Measurements from ENCODE around the gene UCMA. TPM values are rescaled to one million over a fixed set of nuclear protein-coding genes. Genes with fewer than 3 reads are reported as not detected.

Gene UCMA
- total RNA-seq, 3 donors from 2014 or later: not detected

DNA sequence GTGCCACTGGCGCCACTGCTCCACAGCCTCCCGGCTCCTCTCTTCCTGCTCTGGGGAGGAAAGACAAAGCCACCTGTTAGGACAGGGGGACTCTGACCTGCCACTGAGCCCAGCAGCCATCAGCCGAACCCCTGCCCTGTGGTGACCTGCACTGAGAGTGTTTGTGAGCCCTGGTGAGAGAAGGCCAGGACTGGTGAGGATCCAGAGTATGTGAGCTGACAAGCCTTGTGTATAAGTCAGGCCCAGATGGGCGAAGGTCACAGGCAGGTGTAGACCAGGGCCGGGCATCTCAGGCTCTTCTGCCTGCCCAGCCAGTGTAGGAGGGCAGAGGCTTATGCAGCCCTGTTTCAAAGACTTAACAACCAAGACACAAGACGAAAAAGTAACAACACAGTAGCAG lies 12.0 kb downstream of the UCMA start:
- H3K9me3 Mint-ChIP-seq: no peaks in the 10 kb centered on the region

DNA sequence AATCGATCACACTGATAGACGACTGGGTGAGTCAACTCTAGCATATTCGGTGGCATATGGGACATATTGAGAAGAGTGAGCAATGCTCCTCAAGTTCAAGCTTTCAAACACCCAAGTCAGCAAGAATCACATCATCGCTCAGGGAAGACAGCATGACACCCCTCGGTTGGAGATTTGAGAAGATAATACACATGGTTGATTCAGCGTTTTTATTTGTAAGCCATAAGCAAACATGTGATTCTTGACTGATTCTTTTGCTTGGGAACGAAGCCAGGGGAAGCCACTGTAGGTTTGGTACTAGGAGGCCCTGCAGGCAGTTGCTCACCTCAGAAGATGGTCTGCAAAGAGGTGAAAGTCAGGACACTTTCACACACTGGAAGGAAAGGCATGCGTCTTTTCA lies 12.6 kb downstream of the UCMA start:
- H3K27me3 Mint-ChIP-seq (ENCODE audit: low read depth): no peaks in the 10 kb centered on the region
- H3K9me3 Mint-ChIP-seq: no peaks in the 10 kb centered on the region
- no peaks in the 10 kb centered on the region for H3K36me3 Mint-ChIP-seq (ENCODE audit: insufficient read depth)
- ATAC-seq (no peak), DNase-seq (no peak)
- no peaks in the 10 kb centered on the region for H3K4me1 Mint-ChIP-seq (ENCODE audit: low read depth)
- H3K4me3 Mint-ChIP-seq: no peak overlapping the region

More for the DNA sequence above, 12.0 kb downstream of the UCMA start:
- no peak overlapping the region for H3K4me3 Mint-ChIP-seq
- no peaks in the 10 kb centered on the region for H3K4me1 Mint-ChIP-seq (ENCODE audit: low read depth)
- H3K27me3 Mint-ChIP-seq (ENCODE audit: low read depth): no peaks in the 10 kb centered on the region
- H3K36me3 Mint-ChIP-seq (ENCODE audit: insufficient read depth): no peaks in the 10 kb centered on the region
- no peak for DNase-seq
- no peak for ATAC-seq

DNA sequence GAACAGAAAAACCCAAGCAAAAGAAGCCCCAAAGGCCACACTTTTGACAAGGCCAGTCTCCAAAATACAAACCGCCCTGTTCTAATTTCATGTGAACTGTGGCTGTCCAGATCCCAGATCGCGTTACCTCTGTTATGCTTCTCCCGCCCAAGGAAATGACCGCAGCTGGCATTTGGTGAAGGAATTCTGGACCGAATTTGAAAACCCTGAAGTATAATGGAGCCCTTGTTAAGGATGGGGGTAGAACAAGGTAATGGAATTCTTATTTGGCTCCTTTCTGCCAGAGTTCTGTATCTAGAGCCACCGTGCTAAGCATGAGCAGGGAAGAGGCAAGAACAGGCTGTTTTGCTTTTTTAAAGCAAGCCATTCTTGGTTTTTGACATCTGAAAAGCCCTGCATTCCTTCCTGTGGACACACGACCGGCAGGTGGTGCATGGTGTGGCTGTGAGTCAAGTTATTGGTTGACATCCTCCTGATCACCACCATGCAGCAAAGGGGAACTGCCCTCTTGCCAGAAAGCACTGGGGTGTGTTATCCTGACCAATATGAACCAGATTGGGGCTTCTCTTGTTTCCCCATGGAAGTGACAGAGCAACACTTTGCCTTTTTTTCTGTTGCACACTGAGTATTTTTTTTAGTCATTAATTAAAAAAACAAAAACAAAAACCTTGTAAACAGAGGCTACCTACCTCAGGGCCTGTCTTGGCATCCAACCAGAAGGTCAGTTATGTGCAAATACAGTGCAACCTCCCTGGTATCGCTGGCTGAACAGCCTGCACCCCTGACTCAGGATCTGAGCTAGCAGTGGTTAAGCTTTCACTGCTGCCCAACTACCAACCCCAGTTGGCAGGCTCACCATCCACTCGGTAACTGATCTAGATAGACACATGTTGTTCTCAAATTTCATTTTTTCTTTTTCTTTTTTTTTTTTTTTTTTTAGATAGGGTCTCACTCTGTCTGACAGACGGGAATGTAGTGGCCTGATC lies 14.2 kb downstream of the UCMA start:
- no peak for ATAC-seq
- no peaks in the 10 kb centered on the region for H3K36me3 Mint-ChIP-seq (ENCODE audit: insufficient read depth)
- DNase-seq: no peak
- no peaks in the 10 kb centered on the region for H3K27me3 Mint-ChIP-seq (ENCODE audit: low read depth)
- H3K4me1 Mint-ChIP-seq (ENCODE audit: low read depth): no peaks in the 10 kb centered on the region
- H3K9me3 Mint-ChIP-seq: no peaks in the 10 kb centered on the region
- no peak overlapping the region for H3K4me3 Mint-ChIP-seq

DNA sequence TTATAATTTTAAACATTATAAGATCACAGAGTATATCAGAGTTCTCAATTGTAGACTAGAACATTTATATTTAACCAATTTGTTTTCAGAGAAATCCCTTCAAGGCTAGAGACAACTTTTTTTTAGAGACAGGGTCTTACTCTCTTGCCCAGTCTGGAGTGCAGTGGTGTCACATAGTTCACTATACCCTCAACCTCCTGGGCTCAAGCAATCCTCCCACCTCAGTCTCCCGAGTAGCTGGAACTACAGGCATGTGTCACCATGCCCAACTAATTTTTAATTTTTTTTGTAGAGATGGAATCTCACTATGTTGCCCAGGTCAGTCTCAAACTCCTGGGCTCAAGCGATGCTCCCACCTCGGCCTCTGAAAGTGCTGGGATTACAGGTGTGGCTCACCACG lies 15.3 kb downstream of the UCMA start:
- ATAC-seq (no peak), DNase-seq (no peak)
- Mint-ChIP-seq H3K27me3 (ENCODE audit: low read depth) (no peaks in the 10 kb centered on the region), H3K9me3 (no peaks in the 10 kb centered on the region), H3K4me3 (no peak overlapping the region), H3K4me1 (ENCODE audit: low read depth) (no peaks in the 10 kb centered on the region), H3K36me3 (ENCODE audit: insufficient read depth) (no peaks in the 10 kb centered on the region)

DNA sequence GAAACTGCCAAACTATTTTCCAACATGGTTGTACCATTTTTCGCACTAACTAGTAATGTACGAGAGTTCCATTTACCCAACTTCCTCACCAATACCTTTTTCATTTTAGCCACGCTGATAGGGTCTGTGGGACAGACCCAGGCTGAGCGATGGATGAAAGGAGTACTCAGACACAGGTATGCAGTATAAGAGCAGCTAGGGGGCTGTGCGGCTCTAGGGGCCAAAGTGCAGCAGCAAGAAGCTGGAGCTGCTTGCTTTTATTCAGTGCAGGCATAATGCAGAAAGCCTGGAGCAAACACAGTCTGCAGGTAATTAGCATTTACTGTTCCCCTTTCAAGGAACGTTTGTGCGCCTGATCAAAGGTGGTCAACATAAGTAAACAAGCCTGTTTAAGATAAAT lies 21.0 kb downstream of the UCMA start:
- Mint-ChIP-seq H3K4me1 (ENCODE audit: low read depth) (no peaks in the 10 kb centered on the region), H3K4me3 (no peak overlapping the region), H3K9me3 (no peaks in the 10 kb centered on the region), H3K36me3 (ENCODE audit: insufficient read depth) (no peaks in the 10 kb centered on the region), H3K27me3 (ENCODE audit: low read depth) (no peaks in the 10 kb centered on the region)
- ATAC-seq (no peak), DNase-seq (no peak)

DNA sequence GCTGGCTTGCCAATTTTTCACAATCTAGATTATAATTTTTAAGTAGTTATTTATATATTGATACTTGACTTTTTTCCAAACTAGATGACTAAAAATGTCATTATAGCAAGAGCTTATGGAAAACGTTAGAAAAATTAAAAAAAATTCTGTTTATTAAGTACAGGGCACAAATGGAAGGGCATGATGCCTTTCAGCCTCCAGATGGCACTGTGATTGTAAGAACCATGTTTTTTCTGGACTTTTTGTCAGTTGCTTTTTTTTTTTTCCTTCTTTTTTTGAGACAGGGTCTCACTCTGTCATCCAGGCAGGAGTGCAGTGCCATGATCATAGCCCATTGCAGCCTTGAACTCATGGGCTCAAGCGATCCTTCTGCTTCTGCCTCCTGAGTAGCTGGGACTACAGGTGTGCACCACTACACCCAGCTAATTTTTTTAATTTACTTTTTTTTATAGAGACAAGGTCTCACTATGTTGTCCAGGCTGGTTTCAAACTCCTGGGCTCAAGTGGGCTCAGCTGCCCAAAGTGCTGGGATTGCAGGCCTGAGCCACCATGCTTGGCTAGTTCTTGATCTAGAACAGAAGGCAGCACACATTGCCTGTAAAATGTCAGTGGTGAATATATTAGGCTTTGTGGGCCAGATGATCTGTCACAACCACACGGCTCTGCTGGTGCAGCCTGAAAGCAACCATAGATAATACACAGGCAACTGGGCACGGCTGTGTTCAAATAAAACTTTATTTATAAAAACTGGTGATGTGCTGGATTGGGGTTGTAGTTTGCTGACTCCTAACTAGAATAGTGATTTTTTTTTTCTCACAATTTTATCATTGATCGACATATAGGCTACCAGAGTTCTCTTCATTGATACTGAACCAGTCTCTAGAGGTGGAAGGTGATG lies 27.4 kb downstream of the UCMA start:
- H3K27me3 Mint-ChIP-seq (ENCODE audit: low read depth): no peaks in the 10 kb centered on the region
- H3K36me3 Mint-ChIP-seq (ENCODE audit: insufficient read depth): no peaks in the 10 kb centered on the region
- H3K9me3 Mint-ChIP-seq: no peaks in the 10 kb centered on the region
- ATAC-seq (no peak), DNase-seq (no peak)
- no peaks in the 10 kb centered on the region for H3K4me1 Mint-ChIP-seq (ENCODE audit: low read depth)
- no peak overlapping the region for H3K4me3 Mint-ChIP-seq

DNA sequence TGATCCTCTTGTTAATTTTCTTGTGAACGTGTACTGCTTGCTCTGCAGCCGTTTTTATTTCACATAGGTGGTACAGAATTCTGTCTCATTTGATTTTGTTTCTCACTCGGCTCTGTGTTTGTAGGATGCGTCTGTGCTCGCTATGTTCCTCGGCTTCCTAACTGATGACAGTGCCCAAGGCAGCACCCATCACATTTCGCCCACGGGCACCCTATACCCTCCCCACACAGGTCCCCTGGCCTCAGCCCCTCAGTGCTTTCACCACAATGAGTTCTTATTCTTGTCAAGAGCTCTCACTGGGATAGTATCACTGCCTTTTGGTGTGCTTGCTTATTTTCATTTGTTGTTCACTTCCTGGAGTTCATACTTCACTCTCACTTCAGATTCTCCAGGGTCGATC lies 28.1 kb downstream of the UCMA start:
- ATAC-seq: no peak
- no peak overlapping the region for H3K4me3 Mint-ChIP-seq
- H3K36me3 Mint-ChIP-seq (ENCODE audit: insufficient read depth): no peaks in the 10 kb centered on the region
- no peaks in the 10 kb centered on the region for H3K27me3 Mint-ChIP-seq (ENCODE audit: low read depth)
- H3K9me3 Mint-ChIP-seq: no peaks in the 10 kb centered on the region
- no peaks in the 10 kb centered on the region for H3K4me1 Mint-ChIP-seq (ENCODE audit: low read depth)
- DNase-seq: no peak

DNA sequence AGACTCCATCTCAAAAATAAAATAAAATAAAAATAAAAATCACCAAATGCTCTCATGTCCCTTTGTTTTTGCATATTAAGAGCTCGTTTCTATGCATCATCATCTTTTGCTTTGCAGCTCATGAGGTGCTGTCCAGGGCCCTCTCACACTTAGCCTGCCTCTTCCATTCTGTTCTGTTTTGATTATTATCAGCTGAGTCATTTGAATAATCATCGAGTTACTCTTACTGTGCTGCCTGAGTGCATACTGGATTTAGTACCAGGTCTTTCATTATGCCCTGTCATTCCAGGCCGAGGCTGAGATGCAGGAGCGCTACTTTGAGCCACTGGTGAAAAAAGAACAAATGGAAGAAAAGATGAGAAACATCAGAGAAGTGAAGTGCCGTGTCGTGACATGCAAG lies 33.0 kb downstream of the UCMA start:
- Mint-ChIP-seq H3K27me3 (ENCODE audit: low read depth) (no peaks in the 10 kb centered on the region), H3K9me3 (no peaks in the 10 kb centered on the region), H3K36me3 (ENCODE audit: insufficient read depth) (no peaks in the 10 kb centered on the region), H3K4me1 (ENCODE audit: low read depth) (no peaks in the 10 kb centered on the region), H3K4me3 (no peak overlapping the region)
- ATAC-seq: no peak
- DNase-seq: no peak

DNA sequence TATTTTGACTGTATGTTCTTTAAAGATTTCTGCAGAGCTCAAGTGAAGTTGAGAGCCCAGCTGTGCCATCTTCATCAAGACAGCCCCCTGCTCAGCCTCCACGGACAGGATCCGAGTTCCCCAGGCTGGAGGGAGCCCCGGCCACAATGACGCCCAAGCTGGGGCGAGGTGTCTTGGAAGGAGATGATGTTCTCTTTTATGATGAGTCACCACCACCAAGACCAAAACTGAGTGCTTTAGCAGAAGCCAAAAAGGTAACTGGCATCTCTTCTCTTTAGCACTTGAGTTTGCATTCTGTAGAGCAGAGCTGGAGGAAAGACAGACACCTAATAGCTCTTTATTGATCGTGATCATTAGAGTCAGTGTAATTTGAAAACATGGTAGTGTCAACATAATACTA lies 39.2 kb downstream of the UCMA start:
- H3K36me3 Mint-ChIP-seq (ENCODE audit: insufficient read depth): peaks cover 2% of the 10 kb centered on the region
- H3K4me3 Mint-ChIP-seq: no peak overlapping the region
- H3K4me1 Mint-ChIP-seq (ENCODE audit: low read depth): no peaks in the 10 kb centered on the region

DNA sequence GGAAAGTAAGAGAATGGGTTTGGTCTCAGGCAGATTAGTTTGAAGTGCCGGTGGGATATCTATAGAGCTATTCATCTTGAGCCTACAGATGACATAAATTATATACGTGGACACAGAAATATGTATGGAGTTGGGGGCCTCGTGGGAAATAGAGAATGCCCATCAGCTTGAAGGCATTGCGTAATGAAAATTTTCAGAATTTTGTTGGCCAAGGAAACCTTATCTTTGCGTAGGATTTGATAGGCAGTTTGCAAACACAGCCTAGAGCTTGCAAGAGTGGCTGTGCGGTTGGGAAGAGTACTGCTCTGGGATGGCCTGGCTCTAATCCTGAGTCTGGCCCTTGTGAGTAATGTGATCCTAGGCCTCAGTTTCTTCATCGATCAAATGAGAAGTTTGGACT lies 40.5 kb downstream of the UCMA start:
- Mint-ChIP-seq H3K36me3 (ENCODE audit: insufficient read depth) (peaks cover 2% of the 10 kb centered on the region), H3K4me1 (ENCODE audit: low read depth) (no peaks in the 10 kb centered on the region), H3K4me3 (no peak overlapping the region), H3K9me3 (no peaks in the 10 kb centered on the region), H3K27me3 (ENCODE audit: low read depth) (no peaks in the 10 kb centered on the region)
- DNase-seq: no peak
- ATAC-seq: no peak

More for the DNA sequence above, 39.2 kb downstream of the UCMA start:
- no peaks in the 10 kb centered on the region for H3K27me3 Mint-ChIP-seq (ENCODE audit: low read depth)
- no peaks in the 10 kb centered on the region for H3K9me3 Mint-ChIP-seq
- ATAC-seq (no peak), DNase-seq (no peak)

DNA sequence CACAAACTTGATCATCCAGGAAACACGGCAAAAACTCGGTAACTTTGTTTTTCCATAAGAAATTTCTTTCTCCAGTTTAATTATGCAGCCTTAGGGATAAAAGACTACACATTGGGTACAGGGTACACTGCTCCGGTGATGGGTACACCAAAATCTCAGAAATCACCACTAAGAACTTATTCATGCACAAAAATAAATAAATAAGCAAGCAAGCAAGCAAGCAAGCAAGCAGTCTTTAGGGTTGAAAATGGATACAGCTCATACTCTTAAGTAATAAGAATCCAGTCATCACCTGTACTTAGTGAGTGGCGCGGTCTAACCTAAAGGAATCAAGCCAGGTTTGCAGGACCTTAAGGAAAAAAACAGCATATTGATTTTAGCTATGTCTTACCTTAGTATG lies 42.8 kb downstream of the UCMA start:
- peaks cover 4% of the 10 kb centered on the region for H3K9me3 Mint-ChIP-seq
- ATAC-seq (no peak), DNase-seq (no peak)
- no peak overlapping the region for H3K4me3 Mint-ChIP-seq
- no peaks in the 10 kb centered on the region for H3K4me1 Mint-ChIP-seq (ENCODE audit: low read depth)
- H3K27me3 Mint-ChIP-seq (ENCODE audit: low read depth): no peaks in the 10 kb centered on the region
- peaks cover 5% of the 10 kb centered on the region for H3K36me3 Mint-ChIP-seq (ENCODE audit: insufficient read depth)

DNA sequence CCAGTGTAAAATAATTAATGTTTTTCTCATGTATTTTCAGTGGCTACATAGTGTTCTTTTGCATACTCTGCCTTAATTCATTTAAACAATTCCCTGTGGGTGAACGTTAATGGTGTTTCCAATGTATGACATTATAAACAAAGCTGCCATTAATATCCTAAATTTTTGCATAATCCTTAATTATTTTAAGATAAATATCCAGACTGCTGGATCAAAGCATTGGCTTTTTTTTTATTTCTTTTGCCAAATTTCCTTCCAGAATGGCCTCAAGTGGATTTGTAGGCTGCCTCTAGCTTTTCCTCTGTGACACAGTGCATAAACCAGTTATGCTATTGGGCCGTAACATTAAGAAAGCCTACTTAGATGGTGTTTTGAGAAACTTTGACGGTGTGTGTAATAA lies 43.4 kb downstream of the UCMA start:
- Mint-ChIP-seq H3K27me3 (ENCODE audit: low read depth) (no peaks in the 10 kb centered on the region), H3K4me3 (no peak overlapping the region), H3K9me3 (peaks cover 4% of the 10 kb centered on the region), H3K4me1 (ENCODE audit: low read depth) (no peaks in the 10 kb centered on the region), H3K36me3 (ENCODE audit: insufficient read depth) (peaks cover 5% of the 10 kb centered on the region)
- ATAC-seq (no peak), DNase-seq (no peak)

DNA sequence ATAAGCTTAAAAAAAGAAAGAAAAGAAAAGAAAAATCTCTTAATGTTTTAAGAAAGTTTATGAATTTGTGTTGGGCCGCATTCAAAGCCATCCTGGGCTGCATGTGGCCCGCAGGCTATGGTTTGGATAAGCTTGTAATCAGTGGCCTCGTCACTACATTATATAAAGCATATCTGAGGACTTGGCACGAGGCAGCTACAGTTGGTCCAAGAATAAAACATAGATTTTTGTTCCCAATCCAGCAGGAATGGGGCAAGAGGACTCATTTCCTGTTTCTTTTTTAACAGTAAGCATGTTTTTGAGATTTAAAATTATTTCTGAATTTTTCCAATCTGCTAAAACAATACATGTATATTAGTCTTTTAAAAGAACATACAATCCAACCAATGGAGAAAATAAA lies 44.2 kb downstream of the UCMA start:
- no peak overlapping the region for H3K4me3 Mint-ChIP-seq

DNA sequence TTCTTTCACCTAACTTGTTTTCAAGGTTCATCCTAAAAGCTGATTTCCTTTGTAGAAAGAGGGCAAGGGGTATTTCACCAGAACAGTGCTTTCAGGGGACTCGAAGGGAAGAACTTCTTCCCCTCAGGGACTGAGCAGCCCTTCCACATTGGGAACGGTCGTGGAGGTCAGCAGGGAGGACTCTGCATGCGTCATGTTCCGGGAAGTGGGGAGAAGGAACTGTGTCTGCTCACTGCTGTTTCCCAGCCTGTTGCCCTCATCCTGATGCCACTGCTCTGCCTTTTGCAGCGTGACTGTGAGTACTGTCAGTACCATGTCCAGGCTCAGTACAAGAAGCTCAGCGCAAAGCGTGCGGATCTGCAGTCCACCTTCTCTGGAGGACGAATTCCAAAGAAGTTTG lies 45.6 kb downstream of the UCMA start:
- ATAC-seq: no peak
- Mint-ChIP-seq H3K4me3 (no peak overlapping the region), H3K36me3 (ENCODE audit: insufficient read depth) (peaks cover 3% of the 10 kb centered on the region), H3K4me1 (ENCODE audit: low read depth) (no peaks in the 10 kb centered on the region), H3K27me3 (ENCODE audit: low read depth) (no peaks in the 10 kb centered on the region), H3K9me3 (peaks cover 4% of the 10 kb centered on the region)
- DNase-seq: no peak

More for the DNA sequence above, 44.2 kb downstream of the UCMA start:
- no peak for ATAC-seq
- Mint-ChIP-seq H3K9me3 (peaks cover 4% of the 10 kb centered on the region), H3K4me1 (ENCODE audit: low read depth) (no peaks in the 10 kb centered on the region), H3K27me3 (ENCODE audit: low read depth) (no peaks in the 10 kb centered on the region), H3K36me3 (ENCODE audit: insufficient read depth) (peaks cover 5% of the 10 kb centered on the region)
- no peak for DNase-seq

Data from activated T-cell treated with anti-CD3 and anti-CD28 coated beads, Interleukin-2, amount 50 U/mL, for 4 hours (primary cell).